ENCODE results near the gene L1CAM. TPM values are rescaled to one million over a fixed set of nuclear protein-coding genes. Genes with fewer than 3 reads are reported as not detected.

L1CAM gene
- polyA plus RNA-seq, 1 donor, result 22.5 TPM

DNA sequence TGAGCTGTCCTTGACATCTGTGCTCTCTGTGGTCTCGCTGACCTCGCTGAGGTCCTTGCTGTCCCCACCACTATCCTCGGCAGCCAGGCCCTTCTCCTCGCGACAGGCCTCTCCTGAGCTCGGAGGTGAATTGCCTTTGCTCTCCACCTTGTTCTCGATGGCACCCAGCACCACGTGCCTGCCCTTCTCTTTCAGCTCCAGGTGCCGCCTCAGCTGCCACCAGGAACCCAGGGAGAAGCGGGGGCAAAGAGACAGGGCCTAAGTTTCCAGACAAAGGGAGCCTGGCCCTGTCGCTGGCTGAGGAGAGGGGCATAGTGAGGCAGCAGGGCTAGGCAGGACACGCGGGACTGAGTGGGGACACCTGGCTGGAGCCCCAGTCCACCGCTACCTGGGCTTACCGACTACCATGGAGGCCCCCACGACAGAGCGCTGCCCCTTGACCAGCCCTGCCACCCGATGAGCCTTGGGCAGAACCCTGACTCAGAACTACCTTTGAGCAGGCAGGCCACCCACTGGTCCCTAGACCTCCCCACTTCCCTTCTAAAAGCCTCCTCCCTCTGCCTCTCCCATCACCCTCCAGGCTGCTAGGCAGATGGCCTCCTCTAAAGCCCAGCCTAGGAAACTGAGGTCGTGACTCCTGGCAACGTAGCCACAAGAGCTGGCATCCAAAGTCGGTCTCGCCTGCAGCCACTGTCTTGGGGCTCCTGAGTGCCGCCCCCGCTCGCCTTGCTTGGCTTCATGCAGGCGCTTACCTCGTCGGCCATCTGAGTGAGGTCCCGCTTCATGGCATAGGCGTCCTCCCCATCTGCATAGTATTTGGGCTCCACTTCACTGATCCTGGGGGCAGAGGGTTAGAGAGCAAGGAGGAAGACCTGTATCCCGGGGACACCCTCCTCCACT, 44.3 kb upstream of the L1CAM start:
- Histone ChIP-seq H3K27ac (ENCODE audit: low read length) (no peak overlapping the region), H3K36me3 (ENCODE audit: control insufficient read depth, insufficient read depth, low read length) (peaks cover 30% of the 10 kb centered on the region), H3K9me3 (ENCODE audit: control insufficient read depth, low read depth, low read length) (no peaks in the 10 kb centered on the region), H3K4me1 (ENCODE audit: control insufficient read depth, insufficient read depth, low read length) (peaks cover 30% of the 10 kb centered on the region), H3K4me3 (ENCODE audit: low read length) (no peak overlapping the region), H3K27me3 (ENCODE audit: control insufficient read depth, insufficient read depth, low read length) (no peaks in the 10 kb centered on the region)
- WGBS (ENCODE audit: insufficient coverage, low lambda C conversion rate), result no CpG with 5 or more reads among the region's 31 CpGs
- no peak for DNase-seq

DNA sequence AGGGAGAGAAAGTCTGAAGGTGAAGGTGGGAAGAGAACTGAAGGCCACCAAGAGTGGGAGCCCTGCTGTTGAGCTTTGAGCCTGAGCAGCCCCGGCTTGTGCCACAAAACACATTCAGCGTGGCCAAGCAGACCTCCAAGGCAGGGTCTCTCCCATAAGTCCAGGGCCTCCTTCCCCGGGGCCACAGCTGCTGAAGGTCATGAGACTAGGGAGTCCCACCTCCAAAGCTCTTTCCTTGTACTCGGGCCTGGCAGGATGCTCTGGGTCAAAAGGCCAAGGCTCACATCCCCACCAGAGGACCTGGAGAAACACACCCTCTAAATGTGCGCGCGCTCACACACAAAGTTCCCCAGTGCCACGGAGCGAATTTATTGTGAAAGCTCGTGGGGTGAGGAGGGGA, 43.6 kb upstream of the L1CAM start:
- no peaks in the 10 kb centered on the region for H3K27me3 ChIP-seq (ENCODE audit: control insufficient read depth, insufficient read depth, low read length)
- no peak overlapping the region for H3K4me3 ChIP-seq (ENCODE audit: low read length)
- DNase-seq, result no peak
- peaks cover 34% of the 10 kb centered on the region for H3K4me1 ChIP-seq (ENCODE audit: control insufficient read depth, insufficient read depth, low read length)
- peaks cover 30% of the 10 kb centered on the region for H3K36me3 ChIP-seq (ENCODE audit: control insufficient read depth, insufficient read depth, low read length)
- no peaks in the 10 kb centered on the region for H3K9me3 ChIP-seq (ENCODE audit: control insufficient read depth, low read depth, low read length)
- H3K27ac ChIP-seq (ENCODE audit: low read length), result no peak overlapping the region
- no CpG with 5 or more reads among the region's 10 CpGs for WGBS (ENCODE audit: insufficient coverage, low lambda C conversion rate)

DNA sequence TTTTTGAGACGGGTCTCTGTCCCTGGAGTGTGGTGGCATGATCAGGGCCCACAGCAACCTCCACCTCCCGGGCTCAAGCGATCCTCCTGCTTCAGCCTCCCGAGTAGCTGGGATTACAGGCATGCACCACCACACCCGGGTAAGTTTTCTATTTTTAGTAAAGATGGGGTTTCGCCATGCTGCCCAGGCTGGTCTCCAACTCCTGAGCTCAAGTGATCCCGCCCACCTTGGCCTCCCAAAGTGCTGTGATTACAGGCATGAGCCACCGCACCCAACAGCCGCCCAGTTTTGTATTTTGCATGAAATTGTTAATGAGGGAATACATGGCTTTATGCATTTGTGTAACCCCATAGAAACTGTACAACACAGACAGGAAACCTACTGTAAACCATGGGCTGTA, 42.9 kb upstream of the L1CAM start:
- H3K4me1 ChIP-seq (ENCODE audit: control insufficient read depth, insufficient read depth, low read length), result peaks cover 37% of the 10 kb centered on the region
- no CpG with 5 or more reads among the region's 9 CpGs for WGBS (ENCODE audit: insufficient coverage, low lambda C conversion rate)
- H3K4me3 ChIP-seq (ENCODE audit: low read length), result no peak overlapping the region
- H3K9me3 ChIP-seq (ENCODE audit: control insufficient read depth, low read depth, low read length), result no peaks in the 10 kb centered on the region
- H3K27me3 ChIP-seq (ENCODE audit: control insufficient read depth, insufficient read depth, low read length), result no peaks in the 10 kb centered on the region
- no peak for DNase-seq
- peaks cover 30% of the 10 kb centered on the region for H3K36me3 ChIP-seq (ENCODE audit: control insufficient read depth, insufficient read depth, low read length)
- peak overlapping the region; percentile 81 for H3K27ac ChIP-seq (ENCODE audit: low read length)

DNA sequence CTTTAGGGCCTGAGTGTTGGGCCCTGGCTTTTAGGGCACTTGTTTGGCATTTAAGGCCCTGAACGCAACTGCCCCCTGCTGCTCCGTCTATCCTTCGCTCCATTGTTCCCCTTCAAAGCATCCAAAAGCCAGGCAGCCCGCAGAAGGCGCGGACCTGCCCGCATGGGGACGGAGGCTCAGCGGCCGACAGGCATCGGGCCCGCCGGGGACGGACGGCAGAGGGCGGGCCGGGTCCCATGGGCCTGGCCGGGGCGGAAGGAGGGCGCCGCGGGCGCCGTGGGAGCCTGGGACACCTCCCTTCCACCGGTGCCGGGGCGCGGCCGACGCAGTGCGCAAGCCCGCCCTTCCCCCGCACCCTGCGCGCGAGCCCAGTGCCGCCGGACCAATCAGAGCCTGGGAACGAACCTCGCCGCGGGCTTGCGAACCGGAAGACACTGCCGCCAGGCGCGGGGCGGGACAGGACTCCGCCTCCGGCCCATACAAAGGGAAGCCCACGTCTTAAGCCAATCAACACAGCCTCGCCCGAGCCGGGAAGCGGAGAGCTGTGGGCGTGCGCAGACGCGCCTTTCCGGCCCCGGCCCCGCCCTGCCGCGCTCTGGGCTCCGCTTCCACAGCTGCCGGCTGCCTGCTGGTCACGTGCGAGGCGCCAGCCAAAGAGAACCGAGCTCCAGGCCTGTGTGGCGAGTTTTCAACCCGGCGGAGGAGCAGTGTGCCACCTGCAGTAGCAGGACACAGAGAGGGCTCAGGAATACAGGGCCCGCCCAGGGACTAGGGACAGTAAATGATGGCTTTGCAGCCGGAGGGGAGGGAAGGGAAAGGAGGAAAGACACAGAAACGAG, 42.2 kb upstream of the L1CAM start:
- Histone ChIP-seq H3K27ac (ENCODE audit: low read length) (peak overlapping the region; percentile 90), H3K36me3 (ENCODE audit: control insufficient read depth, insufficient read depth, low read length) (peaks cover 30% of the 10 kb centered on the region), H3K4me1 (ENCODE audit: control insufficient read depth, insufficient read depth, low read length) (peaks cover 34% of the 10 kb centered on the region), H3K4me3 (ENCODE audit: low read length) (peak overlapping the region; percentile 64), H3K9me3 (ENCODE audit: control insufficient read depth, low read depth, low read length) (no peaks in the 10 kb centered on the region), H3K27me3 (ENCODE audit: control insufficient read depth, insufficient read depth, low read length) (no peaks in the 10 kb centered on the region)
- WGBS (ENCODE audit: insufficient coverage, low lambda C conversion rate), result no CpG with 5 or more reads among the region's 76 CpGs
- DNase-seq, result peak; percentile 98

DNA sequence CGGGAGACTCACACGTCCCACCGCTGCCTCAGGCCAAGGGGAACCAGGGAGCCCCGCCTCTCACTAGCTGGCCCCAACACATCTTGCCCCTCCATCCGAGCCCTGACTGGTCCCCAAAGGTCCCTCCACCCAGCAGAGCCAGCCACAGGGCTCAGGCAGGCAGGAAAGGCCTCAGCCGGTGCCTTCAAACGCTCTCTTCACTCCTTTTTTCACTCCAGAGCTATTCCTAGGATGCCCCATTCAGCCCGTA, 41.6 kb upstream of the L1CAM start:
- Histone ChIP-seq H3K27ac (ENCODE audit: low read length) (peak overlapping the region; percentile 90), H3K36me3 (ENCODE audit: control insufficient read depth, insufficient read depth, low read length) (peaks cover 27% of the 10 kb centered on the region), H3K9me3 (ENCODE audit: control insufficient read depth, low read depth, low read length) (no peaks in the 10 kb centered on the region), H3K27me3 (ENCODE audit: control insufficient read depth, insufficient read depth, low read length) (no peaks in the 10 kb centered on the region), H3K4me1 (ENCODE audit: control insufficient read depth, insufficient read depth, low read length) (peaks cover 34% of the 10 kb centered on the region), H3K4me3 (ENCODE audit: low read length) (peak overlapping the region; percentile 64)
- WGBS (ENCODE audit: insufficient coverage, low lambda C conversion rate), result no CpG with 5 or more reads among the region's 8 CpGs
- DNase-seq, result no peak

DNA sequence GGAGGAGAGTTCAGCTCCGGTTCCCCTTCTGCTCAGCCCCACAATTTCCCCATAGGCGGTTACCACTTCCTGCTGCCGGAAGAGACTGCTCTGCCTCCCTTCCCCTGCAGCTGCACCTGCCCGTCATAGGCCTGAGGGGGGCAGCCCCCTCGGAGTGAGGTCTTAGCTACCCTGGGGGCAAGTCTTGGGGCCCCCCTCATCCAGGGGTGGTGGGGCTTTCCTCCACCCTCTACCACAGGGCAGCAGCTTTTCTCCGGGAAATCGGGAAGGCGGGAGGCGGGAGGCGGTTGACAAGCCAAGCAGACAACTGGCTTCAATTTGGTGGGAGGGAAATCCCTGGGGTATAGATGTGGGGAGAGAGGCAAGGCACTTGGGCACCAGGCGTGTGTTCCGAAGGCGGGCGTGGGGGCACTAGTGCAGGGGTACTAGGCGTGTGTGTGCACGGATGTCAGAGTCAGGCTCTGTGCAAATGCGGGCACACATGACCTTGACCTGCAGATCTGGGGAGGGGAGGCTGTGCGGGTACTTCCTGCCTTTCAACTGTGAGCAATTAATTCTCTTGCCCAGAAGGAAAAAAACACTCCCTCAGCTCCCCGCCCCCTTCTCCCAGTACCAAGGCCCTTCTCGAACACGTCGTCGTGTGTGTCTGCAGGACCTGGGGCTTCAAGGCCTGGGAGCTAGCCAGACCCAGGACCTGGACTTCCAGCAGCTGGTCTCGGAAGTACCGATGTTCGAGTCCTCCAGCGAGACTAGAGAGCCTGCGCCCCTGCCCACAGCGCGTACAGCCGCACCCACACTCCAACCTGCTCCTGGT, 41.1 kb upstream of the L1CAM start:
- H3K4me1 ChIP-seq (ENCODE audit: control insufficient read depth, insufficient read depth, low read length), result peaks cover 34% of the 10 kb centered on the region
- no peaks in the 10 kb centered on the region for H3K27me3 ChIP-seq (ENCODE audit: control insufficient read depth, insufficient read depth, low read length)
- peak overlapping the region; percentile 64 for H3K4me3 ChIP-seq (ENCODE audit: low read length)
- peak overlapping the region; percentile 90 for H3K27ac ChIP-seq (ENCODE audit: low read length)
- peak; percentile 58 to 73 for DNase-seq
- H3K9me3 ChIP-seq (ENCODE audit: control insufficient read depth, low read depth, low read length), result no peaks in the 10 kb centered on the region
- no CpG with 5 or more reads among the region's 31 CpGs for WGBS (ENCODE audit: insufficient coverage, low lambda C conversion rate)
- peaks cover 23% of the 10 kb centered on the region for H3K36me3 ChIP-seq (ENCODE audit: control insufficient read depth, insufficient read depth, low read length)

DNA sequence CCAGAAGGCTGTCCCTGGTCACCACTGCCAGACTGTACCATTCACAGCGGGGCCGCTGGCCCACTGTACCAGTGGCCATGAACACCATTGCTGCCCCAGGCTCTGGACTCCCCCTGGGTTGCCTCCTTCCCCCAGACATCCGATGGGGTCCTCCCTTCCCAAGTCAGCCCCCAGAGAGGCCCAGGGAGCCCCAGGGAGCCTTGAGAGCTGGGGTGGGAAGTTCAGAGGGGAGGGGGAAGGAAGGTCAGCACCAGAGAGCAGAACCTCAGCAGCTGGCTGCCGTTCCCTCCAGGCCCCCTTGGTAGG, 40.5 kb upstream of the L1CAM start:
- Histone ChIP-seq H3K4me1 (ENCODE audit: control insufficient read depth, insufficient read depth, low read length) (peaks cover 38% of the 10 kb centered on the region), H3K4me3 (ENCODE audit: low read length) (peak overlapping the region; percentile 64), H3K27me3 (ENCODE audit: control insufficient read depth, insufficient read depth, low read length) (no peaks in the 10 kb centered on the region), H3K27ac (ENCODE audit: low read length) (peak overlapping the region; percentile 90), H3K36me3 (ENCODE audit: control insufficient read depth, insufficient read depth, low read length) (peaks cover 18% of the 10 kb centered on the region), H3K9me3 (ENCODE audit: control insufficient read depth, low read depth, low read length) (no peaks in the 10 kb centered on the region)
- no CpG with 5 or more reads among the region's 4 CpGs for WGBS (ENCODE audit: insufficient coverage, low lambda C conversion rate)
- DNase-seq, result no peak

DNA sequence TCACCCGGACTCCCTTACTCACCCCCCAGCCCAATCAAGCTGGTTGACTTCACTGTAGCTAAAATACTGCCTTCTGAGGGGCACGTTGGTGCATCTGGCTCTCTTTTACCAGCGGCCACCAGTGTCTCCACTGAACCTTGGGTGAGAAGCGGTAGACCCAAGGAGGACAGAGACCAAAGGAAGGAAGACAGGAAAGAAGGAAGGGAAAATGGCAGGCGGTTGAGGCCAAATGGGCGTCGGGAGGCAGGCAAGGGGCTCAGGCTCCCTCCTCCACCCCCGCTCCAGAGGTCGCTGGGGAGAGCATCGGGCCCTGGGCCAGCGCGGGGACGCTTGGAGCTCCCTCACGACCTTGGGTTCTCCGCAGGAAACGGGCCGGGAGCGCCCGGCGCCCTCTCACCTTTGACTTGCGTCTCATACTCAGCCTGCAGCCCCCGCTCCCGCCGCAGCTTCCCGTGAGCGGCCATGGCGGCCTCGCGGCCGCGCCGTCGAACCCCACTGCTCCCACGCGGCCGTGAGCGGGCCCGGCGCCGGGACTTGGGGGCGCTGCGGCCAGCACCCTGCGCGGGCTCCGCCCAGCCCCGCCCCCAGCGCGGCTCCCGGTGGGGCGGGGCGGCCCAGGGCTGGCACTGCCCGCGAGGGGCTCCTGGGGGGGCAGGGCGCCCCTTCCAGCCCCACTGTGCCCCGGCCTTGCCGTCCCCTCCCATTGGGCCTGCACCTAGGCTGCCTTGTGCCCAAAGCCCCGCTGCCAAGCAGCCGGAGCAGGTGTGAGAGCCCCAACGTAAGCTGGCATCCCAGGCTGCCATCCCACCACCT, 40.0 kb upstream of the L1CAM start, which contains the start of gene ARHGAP4:
Gene ARHGAP4 (minus strand): TSS at position 526 of the 813 bp plus-strand sequence. CDS start 62 bp downstream, at position 464.
- whole genome bisulfite sequencing (ENCODE audit: insufficient coverage, low lambda C conversion rate), result no CpG with 5 or more reads among the region's 59 CpGs
- Histone ChIP-seq H3K9me3 (ENCODE audit: control insufficient read depth, low read depth, low read length) (no peaks in the 10 kb centered on the region), H3K4me3 (ENCODE audit: low read length) (peak within 1 kb of the TSS; percentile 64), H3K36me3 (ENCODE audit: control insufficient read depth, insufficient read depth, low read length) (peaks cover 13% of the 10 kb centered on the region), H3K4me1 (ENCODE audit: control insufficient read depth, insufficient read depth, low read length) (peaks cover 38% of the 10 kb centered on the region), H3K27ac (ENCODE audit: low read length) (peak within 1 kb of the TSS; percentile 90), H3K27me3 (ENCODE audit: control insufficient read depth, insufficient read depth, low read length) (no peaks in the 10 kb centered on the region)
- DNase-seq, result peak in 1 of 2 donors; percentile 40

DNA sequence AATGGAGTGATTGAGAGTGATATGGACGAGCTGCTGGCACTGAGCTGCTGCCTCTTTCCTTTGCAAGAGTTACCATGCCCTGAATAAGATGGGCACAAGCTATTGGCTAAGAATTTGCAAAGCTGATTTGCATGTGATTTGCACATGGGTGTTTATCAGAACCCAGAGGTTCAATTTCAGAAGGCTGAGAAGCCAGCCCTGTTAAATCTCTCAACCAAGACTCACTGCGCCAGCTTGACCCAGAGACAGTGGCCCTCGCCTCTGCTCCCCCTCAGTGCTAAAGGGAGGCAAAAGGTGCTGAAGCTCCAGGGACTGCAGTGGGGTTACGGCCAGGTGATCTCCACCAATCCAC, 39.4 kb upstream of the L1CAM start:
- H3K4me1 ChIP-seq (ENCODE audit: control insufficient read depth, insufficient read depth, low read length), result peaks cover 38% of the 10 kb centered on the region
- no CpG with 5 or more reads among the region's 4 CpGs for WGBS (ENCODE audit: insufficient coverage, low lambda C conversion rate)
- peak overlapping the region; percentile 35 for H3K4me3 ChIP-seq (ENCODE audit: low read length)
- H3K27ac ChIP-seq (ENCODE audit: low read length), result peak overlapping the region; percentile 38
- no peaks in the 10 kb centered on the region for H3K9me3 ChIP-seq (ENCODE audit: control insufficient read depth, low read depth, low read length)
- DNase-seq, result no peak
- no peaks in the 10 kb centered on the region for H3K27me3 ChIP-seq (ENCODE audit: control insufficient read depth, insufficient read depth, low read length)
- peaks cover 8% of the 10 kb centered on the region for H3K36me3 ChIP-seq (ENCODE audit: control insufficient read depth, insufficient read depth, low read length)

Measured in large intestine (tissue), 3 donors.